Lung (tissue), 12 donors: ENCODE data around the gene IFRD2. TPM values are rescaled to one million over a fixed set of nuclear protein-coding genes. Genes with fewer than 3 reads are reported as not detected.
"Not testable (repeated sequence)": the region's sequence is repeated elsewhere in the genome, so short reads cannot be mapped to it uniquely, and the experiment has no call there.

Experiments
- ATAC-seq: fragments of 200-7000 bp; cut with Tn5 transposase; one replicate; pipeline ENCODE4 v1.9.1; 2020; ENCODE audit warnings: moderate number of reproducible peaks; ENCODE audit not compliant: insufficient read depth, low FRiP score
- DNase-seq, 3 donors: peaks; one replicate each; pipeline ENCODE4 v3.0.0-alpha.2; 2013 to 2017
- H3K27ac ChIP-seq, 2 donors: one replicate each; pipeline ENCODE4 v1.5.1; 2013; ENCODE audit warnings: mild to moderate bottlenecking in 2 of 2, moderate library complexity in 2 of 2, control low read depth in 1 of 2, inconsistent platforms in 1 of 2, low read depth in 1 of 2, low read length in 1 of 2
- H3K27me3 ChIP-seq, 3 donors: one replicate each; pipeline ENCODE4 v1.5.1; 2013; ENCODE audit warnings: low read length in 2 of 3; ENCODE audit not compliant: control insufficient read depth in 3 of 3, insufficient read depth in 3 of 3
- H3K36me3 ChIP-seq, 4 donors: one replicate each; pipeline ENCODE4 v1.5.1; 2013; ENCODE audit warnings: low read length in 4 of 4, mild to moderate bottlenecking in 1 of 4, moderate library complexity in 1 of 4; ENCODE audit not compliant: control insufficient read depth in 4 of 4, insufficient read depth in 4 of 4
- H3K4me1 ChIP-seq, 5 donors: one replicate each; pipeline ENCODE4 v1.5.1; 2013; ENCODE audit warnings: low read length in 5 of 5, mild to moderate bottlenecking in 2 of 5, moderate library complexity in 1 of 5; ENCODE audit not compliant: control insufficient read depth in 5 of 5, insufficient read depth in 5 of 5
- H3K4me3 ChIP-seq: one replicate; pipeline ENCODE4 v1.5.1; 2013; ENCODE audit warnings: mild to moderate bottlenecking, control low read depth, moderate library complexity
- H3K9ac ChIP-seq, 2 donors: one replicate each; pipeline ENCODE4 v1.5.1; 2013; ENCODE audit warnings: low read length in 2 of 2, control low read depth in 1 of 2; ENCODE audit not compliant: insufficient read depth in 1 of 2
- H3K9me3 ChIP-seq, 4 donors: one replicate each; pipeline ENCODE4 v1.5.1; 2013; ENCODE audit warnings: low read length in 3 of 4, mild to moderate bottlenecking in 1 of 4, moderate library complexity in 1 of 4; ENCODE audit not compliant: control insufficient read depth in 4 of 4, insufficient read depth in 3 of 4
- CTCF ChIP-seq: IDR thresholded peaks from 2 replicates; pipeline ENCODE4 v1.5.1; 2012; ENCODE audit warnings: mild to moderate bottlenecking; ENCODE audit errors: control extremely low read depth, extremely low read depth
- WGBS, 2 donors: extraction: QIAGEN DNeasy Blood & Tissue Kit; methylation state at CpG; one replicate each; pipeline ENCODE4 v1.1.7; 2013; 5-methylcytosine and 5-hydroxymethylcytosine counted together
- polyA plus RNA-seq, 2 donors: library from polyadenylated mRNA; stranded (reverse); fragments of 200-250 nt; gene quantifications; one replicate each; pipeline ENCODE4 v1.2.1, GENCODE V29; 2013
- total RNA-seq, 2 donors: library from RNA; depleted of rRNA in 1 of 2; stranded (reverse); fragments of >200 nt in 1 of 2; gene quantifications; one replicate each; pipeline ENCODE4 v1.2.1, GENCODE V29; 2014 to 2021
- donor health status: control.
- donor health status: control.
- donor health status: Bipolar disorder and iron deficiency.
- donor health status: healthy.
- donor health status: DM: yes; HTN: yes; CAD: no.

IFRD2 gene
- total and polyA plus RNA-seq, 4 donors, result 14.7 to 107 (median 95.1) TPM

GRCh38 chr3:50314816-50315215 lies 22.6 kb upstream of the IFRD2 start:
- Histone ChIP-seq H3K27me3 (no peaks in the 10 kb centered on the region), H3K27ac (peak overlapping the region in 1 of 2 donors; percentile 79), H3K9ac (no peak overlapping the region), H3K36me3 (peaks cover 0 to 21% (median 16%) of the 10 kb centered on the region in 4 donors), H3K9me3 (no peaks in the 10 kb centered on the region), H3K4me3 (no peak overlapping the region), H3K4me1 (peaks cover 0 to 40% (median 6%) of the 10 kb centered on the region in 5 donors)
- no peak for DNase-seq
- no peak for TF ChIP-seq CTCF
- WGBS, 2 donors, result 98% methylated on average over 4 of the region's 4 CpGs
- no peak for ATAC-seq

- H3K36me3 ChIP-seq, result peaks cover 0 to 21% (median 16%) of the 10 kb centered on the region in 4 donors
- peak overlapping the region in 1 of 2 donors; percentile 79 for H3K27ac ChIP-seq
- DNase-seq (no peak), ATAC-seq (no peak)
- peaks cover 0 to 35% (median 5%) of the 10 kb centered on the region in 5 donors for H3K4me1 ChIP-seq
- no peak overlapping the region for H3K4me3 ChIP-seq
- TF ChIP-seq CTCF, result no peak
- H3K27me3 ChIP-seq, result no peaks in the 10 kb centered on the region
- 48 to 79% methylated on average over 3 of the region's 3 CpGs for WGBS, 2 donors
- no peak overlapping the region for H3K9ac ChIP-seq
- no peaks in the 10 kb centered on the region for H3K9me3 ChIP-seq
These were observed 22.1 kb upstream of the IFRD2 start for GRCh38 chr3:50314342-50314741.

- H3K9me3 ChIP-seq, H3K27ac ChIP-seq, H3K4me3 ChIP-seq, H3K27me3 ChIP-seq, DNase-seq, ATAC-seq, H3K9ac ChIP-seq: not testable (repeated sequence)
- peaks cover 0 to 12% (median 4%) of the 10 kb centered on the region in 4 donors for H3K36me3 ChIP-seq
- H3K4me1 ChIP-seq, result peaks cover 0 to 16% (median 0%) of the 10 kb centered on the region in 5 donors
- 84 to 95% methylated on average over 4 to 32 of the region's 32 CpGs for WGBS, 2 donors
These were observed 19.8 kb upstream of the IFRD2 start for GRCh38 chr3:50312041-50312440.

- Histone ChIP-seq H3K9ac (no peak overlapping the region), H3K27me3 (no peaks in the 10 kb centered on the region), H3K4me3 (no peak overlapping the region), H3K36me3 (peaks cover 0 to 6% (median under 1%) of the 10 kb centered on the region in 4 donors), H3K4me1 (peaks cover 10 to 20% (median 16%) of the 10 kb centered on the region in 5 donors), H3K27ac (no peak overlapping the region), H3K9me3 (no peaks in the 10 kb centered on the region)
- ATAC-seq (no peak), DNase-seq (no peak)
- TF ChIP-seq CTCF, result no peak
These were observed 12.4 kb upstream of the IFRD2 start for GRCh38 chr3:50304601-50305000.
